OCI-LY7 (cell line): Measurements from ENCODE around the gene MRPL34.

ENCODE experiments used
- EZH2phosphoT487 ChIP-seq: fragments of 200-600 bp; sonication (generic); IDR thresholded peaks from 2 replicates; pipeline ENCODE4 v1.6.1; 2018; ENCODE audit warnings: low read depth, borderline replicate concordance, mild to moderate bottlenecking, mixed run types, antibody characterized with exemption, low read length, moderate library complexity, mixed read lengths
- TF ChIP-seq, protein P1 (sequence below): fragments of 200-600 bp; sonication (generic); conservative IDR thresholded peaks from 2 replicates; pipeline ENCODE4 v1.5.1; 2014; ENCODE audit warnings: mild to moderate bottlenecking, antibody characterized with exemption, low read length, moderate library complexity, mixed read lengths

DNA sequence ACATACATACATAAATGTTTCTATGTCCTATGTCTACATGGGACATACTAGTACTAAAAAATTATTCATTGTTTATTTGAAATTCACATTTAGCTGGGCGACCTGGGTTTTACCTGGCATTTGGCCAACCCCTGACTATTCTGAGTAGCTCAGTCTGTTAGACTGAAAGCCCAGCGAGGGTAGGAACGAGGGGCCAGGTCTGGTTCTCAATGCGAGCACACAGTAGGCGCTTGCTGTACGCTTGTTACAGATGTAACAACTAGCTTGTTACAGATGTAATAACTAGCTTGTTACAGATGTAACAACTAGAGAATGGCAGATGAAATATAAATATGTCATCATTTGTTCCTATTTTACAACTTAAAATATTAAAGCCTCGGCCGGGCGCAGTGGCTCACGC, 29.9 kb downstream of the MRPL34 start:
- TF ChIP-seq, protein P1, sequence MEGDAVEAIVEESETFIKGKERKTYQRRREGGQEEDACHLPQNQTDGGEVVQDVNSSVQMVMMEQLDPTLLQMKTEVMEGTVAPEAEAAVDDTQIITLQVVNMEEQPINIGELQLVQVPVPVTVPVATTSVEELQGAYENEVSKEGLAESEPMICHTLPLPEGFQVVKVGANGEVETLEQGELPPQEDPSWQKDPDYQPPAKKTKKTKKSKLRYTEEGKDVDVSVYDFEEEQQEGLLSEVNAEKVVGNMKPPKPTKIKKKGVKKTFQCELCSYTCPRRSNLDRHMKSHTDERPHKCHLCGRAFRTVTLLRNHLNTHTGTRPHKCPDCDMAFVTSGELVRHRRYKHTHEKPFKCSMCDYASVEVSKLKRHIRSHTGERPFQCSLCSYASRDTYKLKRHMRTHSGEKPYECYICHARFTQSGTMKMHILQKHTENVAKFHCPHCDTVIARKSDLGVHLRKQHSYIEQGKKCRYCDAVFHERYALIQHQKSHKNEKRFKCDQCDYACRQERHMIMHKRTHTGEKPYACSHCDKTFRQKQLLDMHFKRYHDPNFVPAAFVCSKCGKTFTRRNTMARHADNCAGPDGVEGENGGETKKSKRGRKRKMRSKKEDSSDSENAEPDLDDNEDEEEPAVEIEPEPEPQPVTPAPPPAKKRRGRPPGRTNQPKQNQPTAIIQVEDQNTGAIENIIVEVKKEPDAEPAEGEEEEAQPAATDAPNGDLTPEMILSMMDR = no peak
- no peak for TF ChIP-seq EZH2phosphoT487
